Measurements from ENCODE around the gene CHIC2.
A peak's percentile ranks its signal among the peaks of the same experiment; 100 is the strongest.
"Not testable (repeated sequence)": the region's sequence is repeated elsewhere in the genome, so short reads cannot be mapped to it uniquely, and the experiment has no call there.

CHIC2 gene

DNA sequence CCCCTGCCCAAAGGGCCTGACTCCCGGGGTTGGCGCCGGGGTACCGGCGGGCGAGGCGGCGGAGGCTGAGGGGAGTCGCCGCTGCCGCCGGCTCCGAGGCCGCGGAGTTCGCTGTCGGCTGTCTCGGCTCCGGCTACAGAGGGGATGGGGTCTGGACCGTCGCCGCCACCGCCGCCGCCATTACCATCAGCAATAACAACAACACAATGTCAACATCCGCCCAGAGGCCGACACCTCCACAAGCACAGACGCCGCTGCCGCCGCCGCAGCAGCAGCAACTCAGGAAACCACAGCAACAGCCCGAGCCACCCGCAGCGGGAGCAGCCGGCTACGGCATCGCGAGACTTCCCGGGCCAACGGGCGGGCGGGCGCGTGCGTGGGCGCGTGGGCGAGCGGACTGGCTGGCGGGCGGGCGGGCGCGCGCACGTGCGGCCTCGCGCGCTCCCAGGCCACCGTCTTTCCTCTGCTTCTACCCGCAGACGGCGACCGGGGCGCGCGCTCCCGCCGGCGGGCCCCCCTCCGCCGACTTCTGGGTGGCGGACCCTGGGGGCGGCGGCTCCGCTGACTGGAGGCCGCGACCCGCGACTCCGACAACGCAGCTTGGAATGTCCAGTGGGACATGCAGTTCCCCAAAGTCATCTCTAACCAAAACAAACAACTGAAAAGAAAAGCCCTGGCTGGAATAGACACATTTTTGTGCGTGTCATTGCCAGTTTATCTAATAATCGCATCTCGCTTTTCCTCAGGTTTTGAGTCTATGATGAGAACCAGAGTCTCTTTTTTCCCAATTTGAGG lies at the start of gene CHIC2:
Gene CHIC2, minus strand, starts transcription at position 289 of the 795 bp plus-strand sequence. CDS start 305 bp downstream, outside the sequence.
- DNase-seq: peak; percentile 98 to 99

DNA sequence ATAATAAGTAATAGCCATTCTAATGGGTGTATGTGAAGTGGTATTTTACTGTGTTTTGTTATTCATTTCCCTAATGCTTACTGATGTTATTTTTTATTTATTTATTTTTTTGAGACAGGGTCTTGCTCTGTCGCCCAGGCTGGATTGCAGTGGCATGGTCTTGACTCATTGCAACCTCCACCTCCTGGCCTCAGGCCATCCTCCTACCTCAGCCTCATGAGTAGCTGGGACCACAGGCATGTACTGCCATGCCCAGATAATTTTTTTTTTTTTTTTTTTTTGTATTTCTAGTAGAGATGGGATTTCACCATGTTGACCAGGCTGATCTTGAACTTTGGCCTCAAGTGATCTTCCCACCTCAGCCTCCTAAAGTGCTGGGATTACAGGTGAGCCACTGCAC lies 48.8 kb upstream of the CHIC2 start:
- not testable (repeated sequence) for DNase-seq

DNA sequence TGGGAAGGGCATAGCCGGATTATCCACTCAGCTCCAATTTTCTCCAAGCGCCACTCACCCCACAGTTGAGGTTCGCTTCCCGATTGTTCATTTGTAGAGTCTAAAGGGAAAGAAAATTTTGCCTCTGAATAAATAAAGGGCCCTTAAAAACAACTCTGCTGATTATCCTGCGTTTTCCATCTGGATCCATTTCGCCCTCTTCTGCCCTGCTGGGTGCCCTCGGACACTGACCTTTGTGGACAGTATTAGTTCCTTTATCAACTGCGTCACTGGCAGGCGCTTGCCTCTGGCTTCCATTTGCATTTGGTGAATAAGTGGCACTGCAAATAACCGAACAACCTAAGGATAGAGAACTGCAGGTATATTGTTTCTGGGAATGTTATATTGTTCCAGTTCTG lies 45.6 kb upstream of the CHIC2 start:
- no peak for DNase-seq

DNA sequence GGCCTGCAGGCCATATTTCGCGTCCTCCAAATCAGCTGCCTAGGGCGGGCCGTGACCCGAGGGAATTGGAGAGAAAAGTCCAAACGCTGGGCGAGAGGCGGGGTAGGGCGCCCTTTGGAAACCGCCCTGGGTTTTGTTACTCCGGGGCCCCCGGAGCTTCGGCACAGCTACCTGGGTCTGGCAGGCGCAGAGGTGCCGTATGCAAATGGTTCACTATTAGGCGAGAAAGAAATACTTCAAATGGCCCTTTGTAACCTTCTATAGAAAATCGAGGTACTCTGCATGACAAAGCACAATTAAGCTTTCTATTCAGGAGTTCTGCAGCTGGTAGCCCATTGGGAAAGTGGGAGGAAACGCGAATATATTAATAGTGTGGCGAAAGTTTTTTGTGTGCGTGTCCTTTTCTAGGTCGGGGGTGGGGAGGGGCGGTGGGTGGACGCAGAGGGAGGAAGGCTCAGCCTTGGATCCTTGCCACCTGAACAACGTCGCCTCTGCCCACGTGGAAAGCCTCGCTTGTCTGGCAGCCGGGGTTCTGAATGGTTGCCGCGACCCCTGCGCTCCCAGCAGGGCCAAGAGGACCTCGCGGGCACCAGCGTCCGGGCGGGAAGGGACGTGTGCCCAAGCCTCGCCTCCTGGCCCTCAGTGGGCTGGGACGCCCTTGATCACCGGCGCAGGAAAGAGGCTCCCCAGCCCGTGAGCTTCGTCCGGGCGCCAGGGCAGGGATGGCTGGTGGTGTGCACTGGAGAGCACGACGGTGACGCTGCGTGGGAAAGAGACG lies 45.0 kb upstream of the CHIC2 start:
- DNase-seq: no peak

DNA sequence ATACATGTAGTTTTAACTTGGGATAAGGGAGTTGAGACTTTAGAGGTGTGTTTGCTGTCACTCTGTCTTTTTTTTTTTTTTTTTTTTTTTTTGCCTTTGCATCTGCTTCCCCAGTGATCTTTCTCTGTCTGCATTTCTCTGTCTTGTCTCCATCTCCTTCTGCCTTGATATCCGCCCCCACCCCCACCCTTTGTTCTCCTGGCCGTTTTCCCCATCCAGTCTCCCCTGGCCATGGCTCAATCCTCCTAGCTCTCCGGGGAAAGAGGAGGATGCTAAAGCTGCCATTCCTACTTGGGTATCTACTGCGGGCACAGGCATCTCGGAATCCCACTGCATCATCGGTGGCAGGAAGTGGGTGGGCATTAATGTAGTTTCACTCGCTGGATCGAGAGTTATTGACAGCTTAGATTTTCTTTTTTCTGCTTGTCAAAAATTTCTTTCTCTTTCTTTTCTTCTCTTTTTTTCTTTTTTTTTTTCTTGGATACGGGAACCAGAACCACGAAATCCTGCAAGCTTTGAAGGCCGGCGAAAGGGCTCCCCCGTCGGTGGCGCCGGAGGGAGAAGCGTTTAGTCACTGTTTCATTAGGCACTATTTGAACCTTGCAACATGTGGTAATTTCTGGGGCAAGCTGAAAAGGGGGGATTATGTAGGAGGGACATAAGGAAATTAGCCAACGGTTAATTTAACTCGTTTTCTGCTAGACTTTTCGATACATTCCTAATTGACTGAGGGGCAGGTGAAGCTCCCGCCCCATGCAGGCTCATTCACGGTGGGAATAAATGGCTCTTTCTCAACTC lies 43.7 kb upstream of the CHIC2 start:
- DNase-seq: no peak

DNA sequence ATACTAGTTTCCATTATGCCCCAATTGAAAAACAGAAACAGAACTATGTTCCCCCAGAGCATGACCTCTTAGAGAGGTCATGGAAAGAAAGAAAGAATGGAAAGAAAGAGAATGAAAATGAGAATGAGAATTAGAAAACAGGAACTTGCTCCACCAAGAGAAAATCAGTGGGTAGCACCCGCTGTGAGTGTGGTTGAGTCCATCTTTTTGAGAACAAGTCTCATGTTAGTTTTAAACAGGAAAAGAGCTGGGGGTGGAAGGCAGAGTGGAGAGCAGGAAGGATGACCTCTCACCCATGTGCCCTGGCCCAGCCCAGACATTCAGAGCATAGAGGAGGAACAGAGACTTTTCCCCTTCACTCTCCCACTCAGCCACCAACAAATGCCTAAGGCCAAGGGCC lies 40.5 kb upstream of the CHIC2 start:
- peak; percentile 56 to 64 for DNase-seq

DNA sequence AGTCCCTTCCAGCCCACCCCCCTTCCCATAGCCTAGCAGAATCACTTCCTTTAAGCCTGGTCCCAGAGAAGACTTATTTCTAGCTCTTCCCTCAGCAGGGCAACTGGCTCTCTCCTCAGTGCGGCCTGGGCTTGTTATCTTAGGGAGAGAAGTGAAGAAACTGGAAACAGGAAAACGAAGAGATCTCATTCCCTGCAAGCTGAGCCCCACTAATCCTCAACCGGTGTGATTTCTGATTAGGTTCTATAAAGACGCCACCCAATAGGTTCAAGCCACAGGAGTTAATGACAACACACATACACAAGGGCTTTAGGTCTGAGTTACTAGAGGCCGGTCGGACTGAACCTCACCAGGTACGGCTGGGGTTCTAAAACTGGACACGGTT lies 38.8 kb upstream of the CHIC2 start:
- DNase-seq: no peak

DNA sequence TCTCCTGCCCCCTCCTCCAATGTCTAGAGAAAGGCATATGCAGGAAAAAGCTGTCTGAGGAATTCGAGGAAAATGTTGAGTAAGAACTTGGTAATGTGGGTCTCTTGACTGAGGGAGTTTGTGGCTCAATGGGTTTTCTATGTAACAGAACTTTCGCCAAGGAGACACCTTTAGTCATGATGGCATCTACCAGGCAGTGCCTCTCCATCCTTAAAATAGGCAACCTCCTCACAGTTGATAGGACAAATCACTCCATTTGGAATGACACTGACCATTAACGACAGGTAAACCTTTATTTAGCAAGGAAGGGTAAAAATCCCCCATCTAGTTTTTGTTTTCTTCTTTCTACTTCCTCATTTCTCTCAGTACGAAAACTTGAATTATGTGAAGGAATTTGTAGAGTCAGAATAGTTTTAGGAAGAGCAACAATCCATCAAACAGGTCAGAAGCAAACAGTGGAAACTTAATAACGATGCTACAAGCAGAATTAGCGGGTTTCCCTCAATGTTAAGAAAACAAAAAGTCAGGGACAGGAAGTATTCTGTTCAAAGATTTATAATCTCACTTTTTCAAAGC lies 38.2 kb upstream of the CHIC2 start:
- peak; percentile 36 to 49 for DNase-seq

DNA sequence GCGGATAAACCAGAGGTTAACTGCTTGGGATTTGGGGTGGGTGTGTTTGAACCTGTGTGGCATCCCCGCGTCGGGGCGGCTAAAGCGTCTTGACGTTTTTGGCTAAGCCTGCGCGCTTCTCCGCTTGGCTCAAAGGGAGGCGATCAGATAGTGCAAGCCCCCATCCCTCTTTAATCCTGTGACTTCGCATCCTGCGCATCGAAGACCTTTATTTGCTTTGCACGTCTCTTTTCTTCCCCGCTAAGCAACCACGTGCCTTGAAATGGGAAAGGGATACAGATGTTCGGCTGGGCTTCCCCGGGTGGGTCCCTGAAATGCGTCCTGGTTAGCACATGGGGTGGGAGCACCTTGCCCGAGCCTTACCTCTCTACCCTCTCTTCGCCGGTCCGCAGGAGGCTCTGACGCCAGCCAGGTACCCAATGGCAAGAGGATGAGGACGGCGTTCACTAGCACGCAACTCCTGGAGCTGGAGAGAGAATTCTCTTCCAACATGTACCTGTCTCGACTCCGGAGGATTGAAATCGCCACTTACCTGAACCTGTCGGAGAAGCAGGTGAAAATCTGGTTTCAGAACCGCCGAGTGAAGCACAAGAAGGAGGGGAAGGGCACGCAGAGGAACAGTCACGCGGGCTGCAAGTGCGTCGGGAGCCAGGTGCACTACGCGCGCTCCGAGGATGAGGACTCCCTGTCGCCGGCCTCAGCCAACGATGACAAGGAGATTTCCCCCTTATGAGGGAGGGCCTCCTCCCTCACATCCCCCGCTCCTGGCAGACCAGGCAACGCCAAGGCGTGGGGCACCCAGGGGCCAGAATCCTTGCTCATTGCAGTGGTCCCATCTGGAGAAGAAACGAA lies 37.0 kb upstream of the CHIC2 start:
- DNase-seq: no peak

DNA sequence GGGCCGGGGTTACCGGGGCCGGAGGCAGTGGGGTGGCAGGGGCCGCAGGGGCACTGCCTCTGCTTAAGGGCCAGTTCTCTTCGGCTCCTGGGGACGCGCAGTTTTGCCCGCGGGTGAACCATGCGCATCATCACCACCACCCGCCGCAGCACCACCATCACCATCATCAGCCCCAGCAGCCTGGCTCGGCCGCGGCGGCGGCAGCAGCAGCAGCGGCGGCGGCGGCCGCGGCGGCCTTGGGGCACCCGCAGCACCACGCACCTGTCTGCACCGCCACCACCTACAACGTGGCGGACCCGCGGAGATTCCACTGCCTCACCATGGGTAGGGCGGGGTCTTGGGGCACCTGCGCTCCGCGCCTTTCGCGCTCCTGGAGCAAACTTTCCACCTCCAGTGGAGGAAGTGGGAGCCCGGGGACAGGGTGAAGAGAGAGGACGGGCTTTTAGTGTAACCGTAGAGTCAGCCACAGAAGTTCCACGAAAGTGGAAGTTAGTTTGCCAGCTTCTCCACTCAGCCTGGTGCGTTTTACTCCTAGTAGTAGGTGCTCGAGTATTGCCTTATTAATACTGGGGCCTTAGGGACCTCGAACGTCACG lies 36.3 kb upstream of the CHIC2 start:
- peak; percentile 30 to 45 for DNase-seq

DNA sequence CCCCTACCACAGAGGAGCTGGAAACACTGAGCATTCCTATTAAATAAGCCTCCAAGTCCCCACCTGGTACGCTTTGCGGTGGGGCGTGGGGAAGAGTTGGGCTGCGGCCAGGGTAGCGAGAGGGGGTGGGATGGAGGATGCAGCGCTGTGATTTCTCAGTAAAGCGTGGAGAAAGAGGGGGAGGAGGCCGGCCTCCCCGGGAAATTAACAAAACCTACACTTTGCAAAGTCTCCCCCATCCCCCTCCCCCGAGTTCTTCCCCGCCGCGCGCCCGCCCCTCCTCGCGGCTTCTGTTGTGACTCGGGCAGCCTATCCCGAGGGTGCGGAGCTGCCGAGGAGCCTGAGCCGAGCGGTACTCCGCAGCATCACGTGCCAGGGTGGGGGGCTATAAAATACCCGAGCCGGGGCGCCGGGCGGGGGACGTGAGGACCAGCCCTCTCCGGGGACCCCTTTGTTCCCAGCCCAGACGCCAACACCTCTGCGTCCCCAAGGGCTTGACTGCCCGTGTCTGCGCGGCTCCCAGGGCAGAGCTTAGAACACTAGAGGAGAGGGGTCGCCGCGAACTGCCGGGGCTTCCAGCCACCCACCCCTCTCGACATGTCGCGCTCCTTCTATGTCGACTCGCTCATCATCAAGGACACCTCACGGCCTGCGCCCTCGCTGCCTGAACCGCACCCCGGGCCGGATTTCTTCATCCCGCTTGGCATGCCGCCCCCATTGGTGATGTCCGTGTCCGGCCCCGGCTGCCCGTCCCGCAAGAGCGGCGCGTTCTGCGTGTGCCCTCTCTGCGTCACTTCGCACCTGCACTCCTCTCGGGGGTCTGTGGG lies 35.6 kb upstream of the CHIC2 start, which contains the start of gene GSX2:
Gene GSX2, plus strand, starts transcription at position 416 of the 827 bp plus-strand sequence. Its CDS starts 182 bp downstream, at position 598.
- DNase-seq: no peak

DNA sequence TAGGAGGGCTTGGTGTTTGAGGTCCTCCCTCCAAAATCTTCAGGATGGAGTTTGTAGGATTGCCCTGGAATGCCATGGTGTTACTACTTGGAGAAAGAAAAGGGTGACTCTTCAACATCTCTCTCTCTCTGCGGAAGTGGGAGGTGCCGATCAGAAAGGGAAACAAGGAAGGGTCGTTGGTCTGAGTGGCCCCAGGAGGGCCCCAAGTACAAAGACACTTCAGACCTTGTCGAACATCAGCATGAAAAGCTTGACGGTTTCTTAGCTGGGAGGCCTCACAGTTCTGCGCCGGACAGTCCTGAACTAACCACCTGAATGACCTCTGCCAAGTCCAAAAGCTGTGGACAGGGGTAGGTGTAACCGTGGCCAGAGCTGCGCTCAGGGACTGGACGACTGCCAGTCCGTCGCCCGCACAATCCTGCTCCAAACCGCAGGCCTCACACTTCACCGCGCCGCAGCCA lies 34.9 kb upstream of the CHIC2 start:
- no peak for DNase-seq

DNA sequence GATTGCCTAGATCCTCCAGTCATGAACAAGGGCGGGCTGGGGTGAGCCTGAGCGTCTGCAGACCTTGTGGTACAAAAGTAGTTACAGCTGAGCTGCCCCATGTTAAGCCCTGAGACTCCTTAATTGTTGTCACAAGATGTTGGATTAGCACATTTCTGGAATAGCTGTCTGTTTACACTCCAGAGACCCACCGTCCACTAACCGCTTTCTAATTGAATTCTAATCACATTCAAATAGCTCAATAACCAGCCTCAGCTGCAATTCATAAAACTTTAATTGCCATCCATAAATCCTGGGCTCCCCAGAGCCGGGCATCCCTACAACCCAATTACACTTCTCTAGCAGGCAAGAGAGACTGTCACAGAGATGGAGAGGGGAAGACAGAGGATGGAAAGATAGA lies 34.0 kb upstream of the CHIC2 start:
- peak in 1 of 2 experiments; percentile 42 for DNase-seq

DNA sequence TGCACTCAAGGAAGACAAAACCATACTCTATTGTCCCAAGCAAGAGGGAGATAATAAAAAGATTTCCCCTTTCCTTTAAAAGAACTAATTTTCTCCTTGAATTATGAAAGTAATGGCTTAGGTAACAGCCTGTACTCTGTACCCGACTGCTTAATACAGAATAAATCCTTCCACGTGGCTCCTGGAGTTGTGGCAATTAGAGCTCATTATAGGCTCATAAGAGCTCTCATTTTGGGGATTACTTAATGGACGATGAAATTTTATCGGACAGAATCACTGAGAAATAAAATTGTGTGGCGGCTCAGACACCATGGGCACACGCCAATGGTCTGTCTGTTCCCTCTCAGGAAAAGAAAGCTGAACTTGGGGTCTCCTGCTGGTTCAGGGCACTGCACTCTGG lies 32.7 kb upstream of the CHIC2 start:
- no peak for DNase-seq

DNA sequence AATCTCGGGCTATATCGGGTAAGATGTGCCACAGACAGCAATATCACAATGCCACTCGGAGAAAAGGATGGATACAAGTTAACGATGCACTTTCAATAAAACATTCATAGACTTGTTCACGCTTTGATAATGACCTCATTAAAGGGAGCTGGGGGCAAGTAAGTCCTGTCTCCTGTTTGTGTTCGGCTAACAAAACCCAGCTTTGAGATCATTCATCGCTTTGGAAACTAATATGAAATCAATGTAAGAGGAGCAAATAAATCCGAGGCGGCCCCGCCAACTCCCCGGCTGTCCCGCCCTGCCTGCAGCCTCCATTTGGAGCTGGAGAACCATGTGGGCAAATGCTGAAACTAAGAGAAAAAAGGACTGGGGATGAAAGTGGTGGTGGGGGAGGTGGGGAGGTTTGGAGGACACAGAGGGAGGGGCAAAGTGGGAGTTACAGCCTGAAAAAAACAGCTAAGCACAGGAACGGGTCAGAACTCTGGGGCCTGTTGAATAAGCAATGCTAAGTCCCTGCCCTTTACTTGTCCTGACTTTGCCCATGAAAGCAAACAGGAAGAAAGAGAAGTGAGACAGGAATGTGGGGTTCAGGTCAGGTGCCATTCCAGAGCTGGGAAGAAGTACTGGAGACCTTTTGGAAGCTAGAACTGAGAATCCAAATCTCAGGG lies 32.0 kb upstream of the CHIC2 start:
- no peak for DNase-seq

DNA sequence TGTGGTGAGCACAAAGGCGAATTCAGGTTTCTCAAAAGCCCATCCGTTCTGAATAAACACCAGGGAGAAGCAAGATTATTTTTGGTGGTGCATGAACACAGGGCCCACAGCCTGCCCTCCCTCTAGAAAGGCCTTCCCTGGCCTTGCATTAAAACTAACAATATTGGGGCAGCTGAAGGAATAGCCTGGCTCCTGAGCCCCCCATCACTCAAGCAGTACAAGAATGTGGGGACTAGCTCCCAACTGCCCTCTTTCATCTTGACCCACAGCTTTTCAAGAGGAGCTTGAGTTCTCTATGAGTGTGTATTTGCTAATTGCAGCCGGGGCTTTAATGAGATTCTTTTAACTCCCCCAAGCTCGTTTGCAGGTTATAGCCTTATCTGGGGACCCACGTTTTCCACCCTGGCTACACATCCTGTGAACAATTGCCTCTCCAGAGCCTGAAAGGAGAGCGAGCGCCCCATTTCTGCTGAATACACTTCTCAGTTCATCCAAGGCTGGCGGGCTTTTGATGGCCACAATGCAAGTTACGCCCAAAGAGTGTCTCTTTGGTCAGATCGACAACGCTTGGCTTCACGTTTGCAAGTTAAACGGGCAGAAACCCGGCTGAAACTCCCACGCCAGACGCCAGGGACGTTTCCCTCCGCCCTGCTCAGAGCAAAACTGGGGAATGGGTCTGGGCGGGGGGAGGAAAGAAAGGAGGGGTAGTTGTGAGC lies 30.9 kb upstream of the CHIC2 start:
- no peak for DNase-seq

DNA sequence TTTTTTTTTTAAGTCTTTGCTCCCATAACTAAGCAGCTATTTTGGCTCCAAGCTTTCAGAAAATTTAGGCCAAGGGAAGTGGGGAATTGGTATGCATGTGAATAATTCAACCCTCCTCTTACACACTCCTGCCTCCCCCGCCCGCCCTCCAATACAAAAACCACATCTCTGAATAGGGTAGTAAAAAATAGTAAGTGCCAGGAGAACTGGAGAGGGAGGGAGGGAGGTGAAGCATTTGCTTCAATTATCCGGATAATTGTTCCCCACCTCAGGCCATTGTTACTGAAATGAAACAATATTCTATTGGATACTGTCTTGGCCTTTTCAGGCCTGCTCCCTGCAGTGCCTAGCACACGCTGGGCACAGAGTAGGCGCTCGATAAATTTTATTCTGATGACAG lies 30.0 kb upstream of the CHIC2 start:
- DNase-seq: no peak

DNA sequence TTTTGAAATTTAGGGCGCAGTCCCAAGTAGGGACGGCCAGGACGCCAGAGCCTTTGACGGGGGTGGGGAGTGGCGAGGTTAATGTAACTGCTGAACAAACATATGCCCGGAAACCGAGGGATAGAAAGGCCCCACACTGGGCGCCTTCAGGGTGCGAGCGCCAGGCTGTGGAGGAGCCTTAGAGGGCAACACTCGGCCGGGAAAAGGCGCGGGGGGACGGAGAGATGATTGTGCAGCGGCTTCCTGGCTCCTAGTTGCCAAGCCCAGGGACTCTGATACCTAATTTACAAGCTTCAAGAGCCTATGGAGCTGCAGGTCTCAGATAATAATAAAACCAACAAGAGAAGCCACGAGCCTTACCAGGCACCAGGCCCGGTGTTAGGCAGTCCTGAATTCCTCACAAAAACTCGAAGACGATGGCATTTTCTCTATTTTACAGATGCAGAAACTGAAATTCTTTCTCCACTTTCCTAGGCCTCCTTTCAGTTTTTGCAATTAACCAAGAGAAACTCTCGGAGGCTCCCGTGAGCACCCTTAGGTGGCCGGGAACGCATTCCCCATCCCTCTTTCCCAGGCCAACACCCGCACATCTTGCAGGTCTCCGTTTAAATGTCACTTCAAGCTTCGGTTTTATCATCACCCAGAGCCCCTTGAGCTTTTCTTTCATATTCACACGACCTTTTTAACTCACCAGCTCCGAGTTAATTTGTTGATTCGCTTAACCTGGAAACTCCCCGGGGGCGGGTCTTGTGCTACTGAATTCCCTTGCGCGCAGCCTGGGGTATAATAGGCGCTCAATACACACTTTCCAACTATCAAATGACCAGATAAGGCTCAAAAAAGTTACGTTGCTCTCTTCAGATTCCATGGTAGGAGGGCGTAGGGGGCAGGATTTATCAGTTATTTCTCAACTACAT lies 29.2 kb upstream of the CHIC2 start:
- no peak for DNase-seq

Data from Kasumi-1 (cell line).